Upper lobe of right lung (tissue), 1 donor: ENCODE results near the gene HOXD9. TPM values are rescaled to one million over a fixed set of nuclear protein-coding genes. Genes with fewer than 3 reads are reported as not detected.

Experiments used
- ATAC-seq: fragments of 200-7000 bp; cut with Tn5 transposase; one replicate; pipeline ENCODE4 v1.9.1; 2020; ENCODE audit warnings: mild to moderate bottlenecking, moderate library complexity
- DNase-seq: peaks from one replicate; pipeline ENCODE4 v3.0.0-alpha.2; 2020
- H3K27ac ChIP-seq: fragments of 200-600 bp; one replicate; pipeline ENCODE4 v1.8.0; 2022
- H3K27me3 ChIP-seq: fragments of 200-600 bp; one replicate; pipeline ENCODE4 v1.8.0; 2022; ENCODE audit warnings: mild to moderate bottlenecking
- H3K36me3 ChIP-seq: fragments of 200-600 bp; one replicate; pipeline ENCODE4 v1.8.0; 2022
- H3K4me1 ChIP-seq: fragments of 200-600 bp; one replicate; pipeline ENCODE4 v1.8.0; 2022
- H3K4me3 ChIP-seq: fragments of 200-600 bp; one replicate; pipeline ENCODE4 v1.8.0; 2022; ENCODE audit warnings: mild to moderate bottlenecking
- H3K9me3 ChIP-seq: fragments of 200-600 bp; one replicate; pipeline ENCODE4 v1.8.0; 2022
- CTCF ChIP-seq: fragments of 200-600 bp; IDR thresholded peaks from one replicate; pipeline ENCODE4 v1.8.0; 2022; ENCODE audit warnings: antibody characterized with exemption
- intact Hi-C: fragments of 100-400 bp; cut with DNase I; formaldehyde crosslinking; loops from one replicate; pipeline ENCODE4 v1.11.0; 2022
- total RNA-seq: library from RNA; stranded (reverse); fragmentation: NEBNext Ultra II Directional; extraction: Animal tissue kit (Norgen Biotek cat#: 25700); gene quantifications from one replicate; pipeline ENCODE4 v1.2.1, GENCODE V29; 2021
- donor health status: DM: no; HTN: yes; CAD: no; lungs with severe emphysema.

The HOXD9 gene
- total RNA-seq, 1 donor from 2014 or later = 1.6 TPM

- no peaks in the 10 kb centered on the region for H3K36me3 ChIP-seq
- DNase-seq (no peak), ATAC-seq (no peak)
- H3K9me3 ChIP-seq = no peaks in the 10 kb centered on the region
- H3K4me1 ChIP-seq = peaks cover 15% of the 10 kb centered on the region
- no peak overlapping the region for H3K4me3 ChIP-seq
- no peak overlapping the region for H3K27ac ChIP-seq
- H3K27me3 ChIP-seq = peaks cover 95% of the 10 kb centered on the region
- intact Hi-C loops = loop anchor here (10.0 kb wide), 2 partner anchors 316 to 416 kb away; no protein-coding TSS in a partner anchor
- TF ChIP-seq CTCF = no peak
Measured at GRCh38 chr2:176138923-176139660, 16.6 kb downstream of the HOXD9 start.

- intact Hi-C loops = loop anchor here (10.0 kb wide), 2 partner anchors 315 to 415 kb away; no protein-coding TSS in a partner anchor
- Histone ChIP-seq H3K36me3 (no peaks in the 10 kb centered on the region), H3K4me3 (peak overlapping the region; percentile 8), H3K27ac (no peak overlapping the region), H3K27me3 (peaks cover 92% of the 10 kb centered on the region), H3K4me1 (peaks cover 15% of the 10 kb centered on the region), H3K9me3 (no peaks in the 10 kb centered on the region)
- no peak for TF ChIP-seq CTCF
- DNase-seq (no peak), ATAC-seq (no peak)
Measured at GRCh38 chr2:176139661-176140512, 17.4 kb downstream of the HOXD9 start.

- Histone ChIP-seq H3K27me3 (peaks cover 92% of the 10 kb centered on the region), H3K27ac (no peak overlapping the region), H3K4me1 (peaks cover 15% of the 10 kb centered on the region), H3K9me3 (no peaks in the 10 kb centered on the region), H3K4me3 (peak overlapping the region; percentile 47), H3K36me3 (no peaks in the 10 kb centered on the region)
- intact Hi-C loops = no loop called here
- peak; percentile 85 for DNase-seq
- peak; percentile 78 for TF ChIP-seq CTCF
- ATAC-seq = peak; percentile 93
Measured at GRCh38 chr2:176140513-176141317, 18.2 kb downstream of the HOXD9 start.

GRCh38 chr2:176142281-176142680, 19.8 kb downstream of the HOXD9 start:
- Histone ChIP-seq H3K27me3 (peaks cover 94% of the 10 kb centered on the region), H3K9me3 (no peaks in the 10 kb centered on the region), H3K27ac (no peak overlapping the region), H3K4me1 (peaks cover 7% of the 10 kb centered on the region), H3K36me3 (no peaks in the 10 kb centered on the region), H3K4me3 (no peak overlapping the region)
- intact Hi-C loops = no loop called here
- TF ChIP-seq CTCF = no peak
- ATAC-seq (no peak), DNase-seq (no peak)
